Hepatic stellate cell (primary cell): ENCODE results near the gene BNC2.

Experiments
- DNase-seq: peaks from one replicate; pipeline ENCODE4 v3.0.0; 2011; ENCODE audit warnings: low spot score

The BNC2 gene

DNA sequence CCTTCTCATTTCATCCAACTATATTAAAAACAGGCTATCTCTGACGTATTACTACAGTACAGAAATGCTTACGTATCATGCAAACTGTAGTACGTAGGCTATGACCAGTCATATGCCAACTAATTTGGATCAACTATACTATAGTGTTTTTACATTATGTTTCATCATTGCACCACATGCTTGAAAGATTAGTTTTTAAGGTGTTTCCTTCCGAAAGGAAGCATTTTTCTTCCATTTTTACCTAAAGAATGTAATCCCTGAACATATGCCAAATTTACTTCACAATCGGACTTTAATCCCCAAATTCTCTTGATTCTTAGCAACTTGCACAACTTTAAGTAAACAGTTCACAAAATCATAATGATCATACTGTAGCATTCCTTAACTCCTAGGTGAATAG is 153.9 kb downstream of the BNC2 start:
- DNase-seq, result no peak

- DNase-seq, result no peak
These were observed 155.1 kb downstream of the BNC2 start for GRCh38 chr9:16715404-16715803.

DNA sequence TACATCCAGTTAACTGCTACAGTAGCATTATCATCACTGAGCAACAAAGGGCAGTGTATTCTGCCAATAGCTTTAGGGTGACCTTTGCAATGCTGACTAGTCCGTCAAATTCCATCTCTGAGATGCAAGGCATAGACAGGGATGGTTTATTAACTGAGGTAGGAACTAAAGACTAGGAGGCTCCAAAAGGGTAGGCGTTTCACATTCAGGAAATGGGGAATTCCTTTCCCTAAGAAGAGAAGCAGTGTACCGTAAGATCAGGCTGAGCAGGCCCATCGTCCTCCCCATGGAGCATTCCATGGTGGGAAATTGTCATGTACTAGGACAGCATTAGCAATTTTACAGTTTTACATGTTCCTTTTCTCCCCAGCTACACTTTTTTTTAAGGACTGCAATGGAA is 157.7 kb downstream of the BNC2 start:
- DNase-seq, result no peak

- DNase-seq, result no peak
These were observed 159.6 kb downstream of the BNC2 start for GRCh38 chr9:16710888-16711287.

- no peak for DNase-seq
These were observed 160.5 kb downstream of the BNC2 start for GRCh38 chr9:16709924-16710323.

DNA sequence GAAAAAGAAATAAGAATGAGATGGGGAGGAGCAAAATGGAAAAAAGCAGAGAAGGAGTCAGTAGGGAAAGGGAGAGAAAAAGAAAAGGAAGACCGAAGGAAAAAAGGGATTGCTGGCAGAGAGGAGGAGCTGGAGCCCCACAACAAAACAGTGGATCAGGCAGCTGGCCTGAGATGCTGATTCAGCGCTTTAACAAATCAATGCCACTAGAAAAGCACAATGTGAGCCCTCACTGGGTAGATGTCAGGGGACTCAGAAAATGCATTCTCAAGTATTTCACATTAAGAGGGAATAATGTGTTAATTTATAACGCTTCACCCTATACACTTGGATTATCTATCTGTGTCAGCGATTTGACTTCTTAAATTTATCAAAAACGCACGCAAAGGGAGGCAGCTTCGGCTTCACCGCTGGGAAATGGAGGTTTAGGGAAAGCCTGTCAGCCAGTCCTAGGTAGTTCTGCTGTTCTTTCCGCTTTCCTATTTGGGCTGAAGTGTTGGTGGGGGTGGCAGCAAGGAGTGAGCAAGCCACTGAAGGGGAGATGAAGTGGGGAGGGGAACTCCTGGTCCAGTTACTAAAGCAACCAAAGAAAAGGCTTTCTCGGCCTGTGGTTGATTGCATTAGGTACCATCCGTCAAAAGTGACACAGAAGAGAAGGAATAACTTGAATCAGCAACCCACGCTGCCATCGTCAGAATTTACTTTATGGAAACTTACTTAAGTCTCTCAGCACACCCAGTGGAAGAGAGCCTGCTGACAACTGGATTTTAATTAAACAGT is 161.6 kb downstream of the BNC2 start:
- DNase-seq, result no peak

- DNase-seq, result peak; percentile 81
These were observed 165.3 kb downstream of the BNC2 start for GRCh38 chr9:16705111-16705604.

- DNase-seq, result peak; percentile 45
These were observed 166.1 kb downstream of the BNC2 start for GRCh38 chr9:16704116-16705110.

- DNase-seq, result no peak
These were observed 169.1 kb downstream of the BNC2 start for GRCh38 chr9:16701347-16701746.

GRCh38 chr9:16693616-16694015 is 176.9 kb downstream of the BNC2 start:
- DNase-seq, result no peak

DNA sequence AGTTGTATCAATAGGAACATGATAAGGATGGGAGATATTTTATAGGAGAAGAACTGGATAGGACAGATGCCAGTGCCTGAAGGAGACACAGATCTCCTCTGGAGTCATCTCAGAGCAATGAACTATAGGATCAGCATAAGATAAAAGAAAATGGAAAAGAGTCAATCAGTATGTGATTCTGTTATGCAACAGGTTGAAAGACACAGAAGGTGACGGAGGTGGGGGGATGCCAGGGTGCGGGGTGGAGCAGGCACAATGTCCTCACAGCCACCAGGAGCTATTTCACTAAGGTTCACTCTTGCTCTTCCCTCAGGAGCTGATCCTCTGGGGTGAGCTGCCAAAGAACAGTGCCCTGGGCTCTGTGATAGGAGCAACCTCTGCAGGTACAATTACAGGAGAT is 179.8 kb downstream of the BNC2 start:
- no peak for DNase-seq

- DNase-seq, result no peak
These were observed 180.3 kb downstream of the BNC2 start for GRCh38 chr9:16690205-16690604.

- no peak for DNase-seq
These were observed 181.0 kb downstream of the BNC2 start for GRCh38 chr9:16689351-16689938.

- DNase-seq, result no peak
These were observed 181.7 kb downstream of the BNC2 start for GRCh38 chr9:16688814-16689213.

GRCh38 chr9:16687678-16688369 is 182.6 kb downstream of the BNC2 start:
- DNase-seq, result no peak

DNA sequence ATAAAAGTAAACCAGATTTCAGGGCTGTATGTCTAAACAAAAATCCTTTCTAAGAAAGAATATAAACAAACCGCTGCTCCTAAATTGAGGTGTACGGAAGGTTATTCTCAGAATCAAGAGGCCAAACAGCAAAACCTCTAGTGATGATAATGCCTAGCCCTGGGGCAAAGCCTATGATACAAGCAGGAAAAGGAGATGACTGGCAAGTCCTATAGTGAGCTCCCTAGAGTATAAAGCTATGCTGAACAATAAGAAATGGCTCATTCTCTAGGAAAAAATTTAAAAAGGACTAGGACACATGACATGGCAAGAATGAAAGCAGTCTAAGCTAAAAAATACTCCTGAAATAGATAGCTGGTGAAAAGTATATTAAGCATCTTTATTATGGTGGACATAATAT is 187.1 kb downstream of the BNC2 start:
- DNase-seq, result no peak

DNA sequence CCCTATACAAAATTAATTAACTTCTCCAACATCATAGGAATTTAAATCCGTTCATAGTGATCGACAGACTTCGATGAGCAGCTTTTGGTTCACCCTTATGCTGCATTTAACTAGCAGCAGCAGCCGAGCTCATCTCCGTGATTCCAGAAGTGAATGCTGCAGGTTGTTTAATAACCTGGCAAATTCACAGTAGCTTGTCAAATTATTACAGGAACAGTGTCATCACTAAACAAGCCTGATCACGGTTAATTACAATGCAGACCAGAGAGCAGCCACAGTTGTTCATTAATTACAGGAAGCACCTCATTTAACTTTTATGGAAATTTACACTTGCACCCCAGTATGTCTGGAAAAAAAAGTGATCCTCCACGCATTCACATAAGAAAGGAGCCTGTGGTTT is 188.2 kb downstream of the BNC2 start:
- no peak for DNase-seq

DNA sequence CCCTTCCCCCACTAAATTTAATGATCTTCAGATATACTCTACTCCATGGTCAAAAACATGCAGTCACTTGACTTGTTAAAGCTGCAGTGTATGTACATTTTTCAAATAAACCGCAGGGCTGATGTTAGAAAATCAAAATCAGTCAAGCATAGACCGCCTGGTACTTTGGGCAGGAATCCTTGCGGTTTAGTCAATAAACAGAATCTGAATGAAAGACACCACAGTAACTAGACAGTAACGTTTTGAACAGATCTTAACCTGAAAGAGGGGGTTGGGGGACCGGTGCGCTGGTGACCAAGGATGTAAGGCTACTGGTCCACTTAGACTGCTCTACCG is 188.8 kb downstream of the BNC2 start:
- DNase-seq, result no peak

DNA sequence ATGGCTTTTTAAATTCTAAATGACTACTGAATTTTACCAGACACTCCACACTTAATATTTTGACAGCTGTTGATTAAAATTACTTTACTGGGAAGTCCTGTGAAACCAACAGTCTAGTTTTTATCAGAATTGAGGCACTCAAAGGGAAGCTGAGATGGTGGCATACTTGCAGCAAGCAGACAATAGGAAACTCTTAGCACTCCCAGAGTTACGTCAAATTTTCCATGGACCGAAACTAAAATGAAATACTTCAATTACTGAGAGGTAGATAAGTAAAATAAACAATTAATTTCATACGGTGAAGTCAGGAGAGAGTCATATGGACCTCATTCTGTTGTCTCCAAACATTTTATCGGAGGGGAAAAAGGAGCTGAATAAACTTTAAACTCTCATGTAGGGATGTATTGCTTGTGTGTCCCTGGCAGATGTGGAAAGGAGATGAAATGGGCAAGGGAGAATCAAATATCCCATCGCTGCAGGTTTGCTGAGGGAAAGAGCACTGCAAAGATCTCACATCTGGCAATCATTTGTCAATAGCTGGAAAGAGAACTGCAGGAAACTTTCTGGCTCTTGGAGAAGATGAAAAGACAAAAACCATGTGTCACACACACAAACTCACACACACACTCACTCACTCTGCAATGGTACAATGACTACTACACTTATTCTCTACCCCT is 189.4 kb downstream of the BNC2 start:
- no peak for DNase-seq

DNA sequence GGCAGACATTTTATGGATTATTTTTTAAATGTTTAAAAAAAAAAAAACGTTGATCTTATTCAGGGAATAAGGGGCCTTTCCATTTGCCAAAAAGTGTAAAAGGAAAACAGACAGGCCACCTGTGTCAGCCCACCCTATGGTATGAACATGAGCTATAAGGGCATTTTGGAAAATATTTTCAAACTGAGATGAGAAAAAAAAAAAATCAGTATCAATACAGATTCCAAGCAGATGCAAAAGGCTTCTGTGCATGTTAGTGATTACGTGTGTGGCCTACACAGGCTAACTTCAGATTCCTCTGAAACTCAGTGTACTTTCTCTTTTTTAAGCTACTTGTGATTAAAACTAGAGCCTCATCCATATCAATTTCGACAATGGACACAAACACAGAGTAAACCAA is 189.9 kb downstream of the BNC2 start:
- DNase-seq, result no peak

DNA sequence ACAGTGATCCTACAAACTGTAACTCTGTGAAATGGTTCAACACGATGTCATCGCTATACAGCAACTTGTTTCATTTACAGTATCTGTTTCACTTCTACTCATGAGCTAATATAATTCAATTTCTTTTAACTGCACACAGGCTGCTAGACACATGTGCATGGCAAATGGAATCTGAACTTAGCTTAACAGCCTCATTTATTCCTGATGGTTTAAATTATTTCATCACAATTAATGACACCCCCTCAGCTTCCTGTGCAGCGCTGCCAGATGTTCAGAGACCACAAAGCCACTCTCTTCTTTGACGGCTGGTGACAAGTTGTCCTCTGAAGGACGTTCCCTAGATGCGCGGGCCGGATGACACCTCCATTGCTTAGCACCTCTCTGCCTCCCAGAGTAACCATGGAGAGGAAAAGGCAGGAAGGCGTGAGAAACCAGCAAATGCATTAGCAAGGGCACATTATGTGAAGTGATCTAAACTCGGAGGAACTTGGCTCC is 191.1 kb downstream of the BNC2 start:
- no peak for DNase-seq
